ENCODE results near the gene C6orf132. TPM values are rescaled to one million over a fixed set of nuclear protein-coding genes. Genes with fewer than 3 reads are reported as not detected.

C6orf132 gene
- total RNA-seq, 1 experiment from 2014 or later = 48.4 TPM

DNA sequence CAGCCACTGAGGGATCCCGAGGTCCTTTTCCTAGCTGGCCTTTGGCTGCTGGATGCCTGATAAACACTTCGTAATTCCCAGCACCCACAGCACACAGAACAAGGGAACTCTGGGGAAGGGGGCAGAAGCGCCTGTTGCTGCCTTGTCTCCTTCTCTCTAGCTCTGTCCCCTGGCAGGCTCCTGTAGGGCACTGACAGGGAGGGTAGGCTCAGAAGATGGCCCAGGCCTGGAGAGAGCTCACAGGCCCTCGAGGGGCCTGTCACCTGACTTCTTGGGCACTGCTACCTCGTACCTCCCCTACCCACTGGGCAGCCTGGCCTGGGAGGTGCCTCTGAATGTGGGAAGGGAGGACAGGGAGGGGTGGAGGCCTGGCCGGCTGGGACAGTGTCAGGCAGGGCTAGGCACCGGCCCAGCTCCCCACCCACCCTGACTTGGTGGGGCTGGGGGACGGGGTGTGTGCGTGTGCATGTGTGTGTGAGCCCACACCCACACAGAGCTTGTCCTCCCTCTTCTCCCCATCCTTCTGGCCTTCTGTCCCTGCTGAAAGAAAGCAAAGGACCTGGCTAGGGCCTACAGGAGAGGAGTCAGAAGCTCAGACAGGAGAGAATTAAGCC is 18.1 kb downstream of the C6orf132 start:
- no peaks in the 10 kb centered on the region for H3K9me3 ChIP-seq (ENCODE audit: control insufficient read depth, low read depth, low read length)
- H3K18ac ChIP-seq (ENCODE audit: insufficient read length, low read depth, low read length) = no peak overlapping the region
- no peak overlapping the region for H4K8ac ChIP-seq (replicated peaks; ENCODE audit: insufficient read length, low read depth, low read length)
- no peak overlapping the region for H3K14ac ChIP-seq (ENCODE audit: insufficient read depth, low read length)
- no peaks in the 10 kb centered on the region for H3K27me3 ChIP-seq (ENCODE audit: insufficient read depth, low read length)
- H2BK5ac ChIP-seq (ENCODE audit: insufficient read length, low read length) = no peak overlapping the region
- no peak overlapping the region for H3K9ac ChIP-seq (ENCODE audit: extremely low read depth, insufficient read length, low read length)
- H3K56ac ChIP-seq (ENCODE audit: insufficient read length, low read depth, low read length) = no peak overlapping the region
- no peak overlapping the region for H4K91ac ChIP-seq (ENCODE audit: insufficient read length, low read depth, low read length)
- no peak overlapping the region for H2BK15ac ChIP-seq (ENCODE audit: low read depth, low read length)
- no peak overlapping the region for H3K4me2 ChIP-seq (ENCODE audit: insufficient read depth, insufficient read length, low read length)
- no peak overlapping the region for H2BK20ac ChIP-seq (ENCODE audit: low read depth, low read length, poor library complexity, severe bottlenecking)
- H3K4ac ChIP-seq (ENCODE audit: low read depth, low read length) = no peak overlapping the region
- no peak overlapping the region for H2BK12ac ChIP-seq (ENCODE audit: insufficient read length, low read depth, low read length)
- H4K5ac ChIP-seq (ENCODE audit: insufficient read length, low read depth, low read length) = no peak overlapping the region
- no peaks in the 10 kb centered on the region for H3K23me2 ChIP-seq (ENCODE audit: insufficient read length, low read depth, low read length, poor library complexity, severe bottlenecking)
- no peak overlapping the region for H3T11ph ChIP-seq (ENCODE audit: low read length)
- no peak overlapping the region for H2BK120ac ChIP-seq (ENCODE audit: low read depth, low read length, poor library complexity, severe bottlenecking)
- no peak for DNase-seq
- no peak overlapping the region for H3K4me3 Mint-ChIP-seq
- H3K79me2 ChIP-seq (ENCODE audit: insufficient read depth, low read length) = no peaks in the 10 kb centered on the region
- no peaks in the 10 kb centered on the region for H3K9me3 Mint-ChIP-seq
- no peaks in the 10 kb centered on the region for H4K20me1 ChIP-seq (ENCODE audit: control insufficient read depth, insufficient read depth, insufficient read length)
- no peak overlapping the region for H3K27ac Mint-ChIP-seq
- peaks cover 32 to 72% (median 63%) of the 10 kb centered on the region in 3 experiments for H3K36me3 Mint-ChIP-seq (ENCODE audit: insufficient read depth in 1 of 3, low read depth in 3 of 3)
- no peak overlapping the region for H2AFZ ChIP-seq (ENCODE audit: low read length)
- no peak overlapping the region for H3K27ac ChIP-seq (ENCODE audit: insufficient read length, low read depth, low read length)
- no CpG with 5 or more reads among the region's 9 CpGs for WGBS (ENCODE audit: extremely low coverage, insufficient read length, low lambda C conversion rate)
- no peak overlapping the region for H2AK5ac ChIP-seq (ENCODE audit: insufficient read length, low read length)
- 0 out of 4 replicates have a peak, but pooled peaks cover 0 to 3% of the 10 kb centered on the region in 2 experiments for H3K4me1 Mint-ChIP-seq
- no peak overlapping the region for H3K23ac ChIP-seq (ENCODE audit: insufficient read length, low read depth, low read length)
- H3K4me1 ChIP-seq (ENCODE audit: insufficient read depth, low read length) = no peaks in the 10 kb centered on the region
- TF ChIP-seq, protein P1, sequence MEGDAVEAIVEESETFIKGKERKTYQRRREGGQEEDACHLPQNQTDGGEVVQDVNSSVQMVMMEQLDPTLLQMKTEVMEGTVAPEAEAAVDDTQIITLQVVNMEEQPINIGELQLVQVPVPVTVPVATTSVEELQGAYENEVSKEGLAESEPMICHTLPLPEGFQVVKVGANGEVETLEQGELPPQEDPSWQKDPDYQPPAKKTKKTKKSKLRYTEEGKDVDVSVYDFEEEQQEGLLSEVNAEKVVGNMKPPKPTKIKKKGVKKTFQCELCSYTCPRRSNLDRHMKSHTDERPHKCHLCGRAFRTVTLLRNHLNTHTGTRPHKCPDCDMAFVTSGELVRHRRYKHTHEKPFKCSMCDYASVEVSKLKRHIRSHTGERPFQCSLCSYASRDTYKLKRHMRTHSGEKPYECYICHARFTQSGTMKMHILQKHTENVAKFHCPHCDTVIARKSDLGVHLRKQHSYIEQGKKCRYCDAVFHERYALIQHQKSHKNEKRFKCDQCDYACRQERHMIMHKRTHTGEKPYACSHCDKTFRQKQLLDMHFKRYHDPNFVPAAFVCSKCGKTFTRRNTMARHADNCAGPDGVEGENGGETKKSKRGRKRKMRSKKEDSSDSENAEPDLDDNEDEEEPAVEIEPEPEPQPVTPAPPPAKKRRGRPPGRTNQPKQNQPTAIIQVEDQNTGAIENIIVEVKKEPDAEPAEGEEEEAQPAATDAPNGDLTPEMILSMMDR (conservative IDR thresholded peaks at IDR 0.05) = no peak
- no peaks in the 10 kb centered on the region for H3K27me3 Mint-ChIP-seq (ENCODE audit: low read depth)
- H3K79me1 ChIP-seq (ENCODE audit: insufficient read depth, low read depth, low read length, poor library complexity, severe bottlenecking) = no peaks in the 10 kb centered on the region
